HG02973 (cell line): Measurements from ENCODE around the gene HM13.
A peak's percentile ranks its signal among the peaks of the same experiment; 100 is the strongest.
"Not testable (repeated sequence)": the region's sequence is repeated elsewhere in the genome, so short reads cannot be mapped to it uniquely, and the experiment has no call there.

Source experiments
- ATAC-seq: cut with Tn5 transposase; IDR thresholded peaks from one replicate; pipeline ENCODE4 v1.9.1; 2021; ENCODE audit warnings: moderate library complexity; ENCODE audit not compliant: unreplicated experiment

The HM13 gene, protein sequence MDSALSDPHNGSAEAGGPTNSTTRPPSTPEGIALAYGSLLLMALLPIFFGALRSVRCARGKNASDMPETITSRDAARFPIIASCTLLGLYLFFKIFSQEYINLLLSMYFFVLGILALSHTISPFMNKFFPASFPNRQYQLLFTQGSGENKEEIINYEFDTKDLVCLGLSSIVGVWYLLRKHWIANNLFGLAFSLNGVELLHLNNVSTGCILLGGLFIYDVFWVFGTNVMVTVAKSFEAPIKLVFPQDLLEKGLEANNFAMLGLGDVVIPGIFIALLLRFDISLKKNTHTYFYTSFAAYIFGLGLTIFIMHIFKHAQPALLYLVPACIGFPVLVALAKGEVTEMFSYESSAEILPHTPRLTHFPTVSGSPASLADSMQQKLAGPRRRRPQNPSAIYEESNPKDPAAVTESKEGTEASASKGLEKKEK

DNA sequence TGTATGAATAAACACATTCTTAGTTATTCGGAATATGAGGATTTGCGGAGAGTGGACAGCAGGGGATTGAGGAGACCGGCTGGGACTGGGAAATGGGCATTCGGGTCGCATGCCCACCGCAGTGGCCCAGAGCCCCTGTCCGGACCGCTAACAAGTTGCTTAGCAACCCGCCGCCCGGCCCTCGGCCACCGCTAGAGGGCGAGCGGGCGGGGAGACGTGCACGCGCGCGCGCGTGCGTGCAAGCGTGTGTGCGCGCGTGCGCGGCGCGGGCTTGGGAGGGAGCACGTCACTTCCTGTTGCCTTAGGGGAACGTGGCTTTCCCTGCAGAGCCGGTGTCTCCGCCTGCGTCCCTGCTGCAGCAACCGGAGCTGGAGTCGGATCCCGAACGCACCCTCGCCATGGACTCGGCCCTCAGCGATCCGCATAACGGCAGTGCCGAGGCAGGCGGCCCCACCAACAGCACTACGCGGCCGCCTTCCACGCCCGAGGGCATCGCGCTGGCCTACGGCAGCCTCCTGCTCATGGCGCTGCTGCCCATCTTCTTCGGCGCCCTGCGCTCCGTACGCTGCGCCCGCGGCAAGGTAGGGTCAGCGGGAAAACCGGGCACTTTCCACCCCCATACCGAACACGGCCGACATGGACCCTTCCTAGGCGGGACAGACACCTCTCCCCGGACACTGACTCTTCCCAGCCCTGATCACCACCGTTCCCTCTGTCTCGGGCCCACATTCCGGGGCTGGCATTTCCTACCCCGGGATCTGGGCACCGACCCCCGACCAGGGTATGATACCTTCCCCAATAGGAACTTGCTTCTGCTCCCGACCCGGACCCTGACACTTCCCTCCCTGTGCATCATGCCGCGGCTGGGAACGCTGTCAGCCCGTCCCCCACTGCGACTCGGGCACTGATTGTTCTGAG lies at the start of gene HM13:
Gene HM13, plus strand, starts transcription at position 289 of the 918 bp plus-strand sequence. Its CDS starts 110 bp downstream, at position 399.
- ATAC-seq: peak; percentile 85

DNA sequence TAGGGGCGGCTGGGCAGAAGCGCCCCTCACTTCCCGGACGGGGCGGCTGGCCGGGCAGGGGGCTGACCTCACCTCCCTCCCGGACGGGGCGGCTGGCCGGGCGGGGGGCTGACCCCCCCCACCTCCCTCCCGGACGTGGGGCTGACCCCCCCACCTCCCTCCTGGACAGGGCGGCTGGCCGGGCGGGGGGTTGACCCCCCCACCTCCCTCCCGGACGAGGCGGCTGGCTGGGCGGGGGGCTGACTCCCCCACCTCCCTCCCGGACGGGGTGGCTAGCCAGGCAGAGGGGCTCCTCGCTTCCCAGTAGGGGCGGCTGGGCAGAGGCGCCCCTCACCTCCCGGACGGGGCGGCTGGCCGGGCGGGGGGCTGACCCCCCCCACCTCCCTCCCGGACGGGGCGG lies 43.3 kb upstream of the HM13 start:
- ATAC-seq: not testable (repeated sequence)

DNA sequence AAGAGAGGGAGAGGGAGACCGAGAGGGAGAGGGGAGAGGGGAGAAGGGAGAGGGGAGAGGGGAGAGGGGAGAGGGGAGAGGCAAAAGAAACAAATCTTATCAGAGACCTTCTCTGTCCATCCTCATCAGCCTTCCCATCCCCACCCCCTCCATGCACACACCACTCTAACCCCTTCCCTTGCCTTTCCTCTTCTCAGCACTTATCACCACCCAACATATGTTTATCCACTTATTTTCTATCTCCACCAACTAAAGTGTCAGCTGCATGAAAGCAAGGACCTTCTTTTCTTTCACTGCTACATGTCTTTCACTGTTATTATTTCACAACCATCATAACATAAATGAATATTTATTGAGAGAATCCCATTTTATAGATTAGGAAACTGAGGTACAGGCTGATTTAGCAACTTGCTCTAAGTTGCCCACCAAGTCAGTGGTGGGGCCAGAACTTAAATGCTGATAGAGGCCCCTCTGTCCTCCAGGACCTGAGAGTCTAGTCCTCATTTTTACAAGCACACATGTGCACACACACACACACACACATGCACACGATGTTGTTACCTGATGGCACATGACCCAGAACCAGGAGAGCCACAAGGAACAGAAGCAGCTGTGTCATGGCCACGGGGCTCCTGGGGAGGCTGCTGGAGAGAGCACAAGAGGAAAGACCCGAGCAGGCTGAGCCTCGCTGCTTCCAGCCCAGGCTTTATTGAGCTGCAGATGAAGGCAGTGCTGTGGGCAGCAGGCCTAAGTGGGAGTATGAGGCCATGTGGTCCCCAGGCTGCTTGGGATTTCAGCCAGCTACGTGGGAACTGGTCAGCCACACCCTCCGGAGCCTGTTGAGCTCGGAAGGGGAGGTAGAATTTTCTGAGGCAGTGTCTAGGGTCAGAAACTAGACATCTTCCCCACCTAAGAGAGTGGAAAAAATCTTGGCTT lies 41.6 kb upstream of the HM13 start:
- no peak for ATAC-seq

DNA sequence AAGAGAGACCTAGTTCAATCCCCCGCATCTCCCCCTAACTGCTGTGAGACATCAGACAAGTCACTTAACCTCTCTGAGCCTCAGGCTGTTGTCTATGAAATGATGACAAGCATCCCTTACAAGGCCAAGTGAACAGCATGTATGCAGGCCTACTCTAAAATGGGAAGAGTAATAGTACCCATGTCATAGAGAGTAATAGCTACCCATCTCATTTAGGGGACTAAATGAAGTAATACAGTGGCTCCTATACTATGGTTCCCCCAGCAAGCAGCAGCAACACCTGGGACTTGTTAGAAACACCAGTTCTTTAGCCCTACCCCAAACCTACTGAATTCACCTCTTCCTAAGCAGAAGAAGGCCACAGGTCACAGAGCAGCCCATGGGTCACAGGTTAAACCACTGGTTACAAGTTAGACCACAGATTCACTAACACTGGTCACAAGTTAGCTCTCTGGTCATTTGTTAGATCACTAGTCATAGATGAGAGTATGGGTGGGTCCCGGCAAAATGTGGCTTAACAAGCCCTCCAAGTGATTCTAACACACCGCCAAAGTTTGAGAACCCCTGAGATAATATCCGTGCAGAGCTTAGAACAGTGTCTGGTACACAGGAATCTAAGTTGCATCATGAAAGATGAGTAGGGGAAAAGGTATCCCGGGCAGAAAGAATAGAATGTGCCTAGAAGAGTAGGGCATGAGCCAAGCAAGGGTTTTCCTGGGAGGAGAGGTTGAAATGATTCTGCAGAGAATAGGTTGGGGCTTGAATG lies 40.7 kb upstream of the HM13 start:
- no peak for ATAC-seq

DNA sequence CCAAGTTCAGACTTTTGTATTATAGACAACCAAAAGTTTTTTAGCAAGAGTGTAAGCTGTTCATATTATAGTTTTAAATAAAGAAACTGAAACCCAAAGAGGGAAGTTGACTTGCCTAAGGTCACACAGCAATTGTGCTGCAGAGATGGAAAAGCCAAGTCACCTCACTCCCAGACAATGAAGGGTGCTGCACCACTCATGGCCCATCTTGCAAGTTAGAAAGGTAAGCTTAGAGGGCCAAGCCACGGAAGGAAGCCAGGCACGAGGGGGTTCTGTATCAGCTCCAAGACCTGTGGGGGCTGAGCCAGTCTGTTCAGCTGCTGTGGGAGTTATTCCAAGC lies 40.2 kb upstream of the HM13 start:
- peak; percentile 80 for ATAC-seq

DNA sequence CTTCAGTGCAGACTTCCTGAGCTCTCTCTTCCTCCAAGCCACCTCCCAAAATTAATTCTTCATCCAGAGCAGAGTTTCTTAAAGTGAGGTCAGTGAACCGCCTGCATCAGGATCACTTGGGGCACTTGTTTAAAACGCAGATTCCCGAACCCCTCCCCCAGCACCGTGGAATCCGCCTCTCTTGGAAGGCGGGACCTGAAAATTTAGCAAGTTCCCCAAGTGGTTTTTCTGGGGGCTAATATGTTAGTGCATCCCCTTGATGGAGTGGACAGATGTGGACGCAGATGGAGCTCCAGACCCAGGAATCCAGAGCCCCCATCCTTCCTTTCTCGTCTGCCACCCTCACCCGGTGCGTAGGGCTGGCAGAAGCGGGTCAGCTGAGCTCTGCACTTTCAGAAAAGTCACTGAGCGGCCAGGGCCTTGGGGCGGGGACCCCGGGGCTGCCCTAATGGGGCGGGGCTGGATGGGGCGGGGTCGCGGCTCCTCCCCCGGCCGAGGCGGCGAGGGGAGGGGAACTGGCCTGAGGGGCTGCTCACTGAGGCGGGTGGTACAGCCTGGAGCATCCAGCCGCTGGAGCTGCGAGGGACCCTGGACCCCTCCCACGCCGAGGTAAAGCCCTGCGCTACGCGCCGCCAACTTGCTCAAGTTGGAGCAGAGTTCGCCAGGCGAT lies 39.3 kb upstream of the HM13 start, which contains the start of the genes DEFB124 and REM1:
Gene DEFB124, minus strand, starts transcription at position 370 of the 670 bp plus-strand sequence. CDS start 2,114 bp downstream, outside the sequence.
Gene REM1, plus strand, starts transcription at position 531 of the 670 bp plus-strand sequence. CDS start 1,158 bp downstream, outside the sequence.
- no peak for ATAC-seq

DNA sequence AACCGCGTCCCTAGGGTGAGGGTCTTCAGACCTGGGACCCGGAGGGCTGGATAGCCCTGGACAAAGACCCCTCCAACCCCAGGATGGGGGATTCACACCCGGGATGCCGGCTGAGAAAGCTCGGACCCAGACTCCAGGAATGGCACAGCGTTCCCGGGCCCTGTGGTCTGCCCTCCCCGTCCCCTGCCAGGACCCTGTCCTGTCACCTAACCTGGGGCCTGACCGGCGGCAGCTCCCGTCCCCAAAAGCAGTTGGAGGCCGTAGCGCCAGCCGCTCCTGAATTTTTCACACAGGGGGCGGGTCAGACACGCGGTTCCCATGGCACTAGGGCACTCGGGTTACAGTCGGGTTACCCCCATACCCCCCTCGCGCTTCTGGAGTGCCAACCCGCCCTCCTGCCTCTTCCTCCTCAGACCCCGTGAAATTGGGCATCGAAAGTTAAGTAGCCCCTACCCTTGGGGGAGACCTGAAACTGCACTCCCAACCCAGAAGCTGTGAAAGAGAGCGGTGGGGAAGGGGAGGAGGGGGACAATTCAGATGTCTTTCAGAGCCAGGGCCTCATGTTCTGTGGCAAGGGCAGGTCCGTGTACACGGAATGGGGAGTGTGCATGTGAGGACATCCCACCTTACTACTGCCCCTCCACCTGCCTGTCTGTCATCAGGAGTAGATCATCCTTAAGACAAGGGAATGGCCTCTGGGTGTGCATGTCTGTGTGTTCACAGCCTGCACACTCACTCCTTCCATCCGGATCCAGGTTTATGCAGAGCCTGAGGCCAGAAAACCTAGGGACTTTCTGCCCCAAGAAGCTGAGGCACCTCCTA lies 38.6 kb upstream of the HM13 start:
- ATAC-seq: no peak

DNA sequence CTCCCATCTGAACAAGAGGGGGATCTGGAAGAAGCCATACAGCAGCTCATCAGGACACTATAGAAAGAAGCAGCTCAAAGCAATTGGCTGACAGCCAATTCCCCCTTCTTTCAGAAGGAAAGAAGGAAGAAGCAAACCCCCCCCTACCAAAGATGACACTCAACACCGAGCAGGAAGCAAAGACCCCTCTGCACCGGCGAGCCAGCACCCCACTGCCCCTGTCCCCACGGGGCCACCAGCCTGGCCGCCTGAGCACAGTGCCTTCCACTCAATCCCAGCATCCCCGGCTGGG lies 38.0 kb upstream of the HM13 start:
- ATAC-seq: no peak

DNA sequence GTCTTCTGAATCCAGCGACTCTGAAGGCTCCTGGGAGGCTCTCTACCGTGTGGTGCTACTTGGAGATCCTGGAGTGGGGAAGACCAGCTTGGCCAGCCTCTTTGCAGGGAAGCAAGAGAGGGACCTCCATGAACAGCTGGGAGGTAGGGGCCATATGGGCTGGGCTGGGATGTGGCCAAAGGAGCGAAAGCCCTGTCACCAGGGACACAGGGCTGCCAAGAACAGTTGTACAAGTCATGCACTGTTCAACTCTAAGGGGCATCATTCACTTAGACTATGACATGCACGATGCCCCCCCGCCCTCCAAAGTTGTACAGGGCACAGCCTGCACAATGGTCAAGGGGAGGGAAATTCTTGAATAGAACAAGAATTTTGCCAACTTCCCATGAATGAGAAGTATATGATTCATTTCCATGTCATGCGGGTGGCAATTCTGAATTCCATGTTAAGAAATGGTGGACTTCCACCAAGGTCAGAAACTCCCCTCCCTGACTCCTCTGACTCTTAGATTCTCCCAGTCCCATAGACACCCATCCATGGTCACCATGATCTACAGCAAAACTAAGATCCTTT lies 37.5 kb upstream of the HM13 start:
- no peak for ATAC-seq

DNA sequence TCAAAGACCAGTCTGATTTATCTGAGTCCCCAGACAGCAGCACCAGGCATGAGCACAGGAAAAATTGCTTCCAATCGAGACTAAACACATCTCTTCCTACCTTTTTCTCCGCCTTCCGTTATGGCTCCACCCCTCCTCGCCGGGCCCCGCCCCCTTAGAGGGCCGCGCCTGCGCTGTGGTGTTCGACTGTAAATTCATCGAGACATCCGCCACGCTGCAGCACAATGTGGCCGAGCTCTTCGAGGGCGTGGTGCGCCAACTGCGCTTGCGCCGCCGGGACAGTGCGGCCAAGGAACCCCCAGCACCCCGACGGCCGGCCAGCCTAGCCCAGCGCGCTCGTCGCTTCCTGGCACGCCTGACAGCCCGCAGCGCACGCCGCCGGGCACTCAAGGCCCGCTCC lies 30.2 kb upstream of the HM13 start:
- ATAC-seq: no peak

DNA sequence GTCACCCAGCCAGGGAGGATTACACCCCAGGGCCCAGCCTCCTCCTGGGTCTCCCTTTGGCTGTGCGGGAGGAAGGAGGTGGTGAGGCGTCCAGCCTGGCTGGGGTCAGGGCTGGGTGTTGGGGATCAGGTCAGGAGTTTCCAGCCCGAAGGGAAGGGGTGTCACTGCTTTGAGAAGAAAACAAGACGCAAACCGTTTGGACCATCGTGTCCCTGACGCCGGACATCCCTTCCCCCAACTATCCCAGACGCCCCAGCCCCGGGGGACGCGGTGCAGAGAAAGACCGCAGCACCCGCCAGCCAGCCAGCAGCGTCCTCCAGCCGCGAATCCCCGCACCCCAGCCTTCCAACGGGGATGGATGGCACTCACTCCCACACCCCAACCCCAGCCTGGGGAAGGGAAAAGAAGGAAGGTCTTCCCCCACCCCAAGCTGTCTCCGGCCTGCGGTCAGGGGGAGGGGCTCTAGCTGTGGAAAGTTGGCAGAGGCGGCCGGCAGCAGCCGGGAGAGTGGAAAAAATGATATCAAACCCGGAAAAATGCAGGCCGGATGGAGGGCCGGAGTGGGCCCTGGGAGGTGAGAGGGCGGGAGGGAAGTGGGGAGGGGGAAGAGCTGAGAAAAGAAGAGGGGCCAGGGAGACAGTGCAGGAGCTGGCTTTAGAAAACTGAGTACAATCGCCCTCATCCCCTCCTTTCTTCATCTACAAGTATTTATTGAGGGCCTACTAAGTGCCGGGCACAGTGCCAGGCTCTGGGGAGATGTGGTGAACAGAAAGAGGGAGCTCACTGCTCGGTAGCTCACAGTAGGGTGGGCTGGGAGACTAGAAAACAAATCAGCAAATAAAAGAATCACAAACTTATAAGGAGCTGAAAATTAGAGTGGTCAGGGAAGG lies 28.5 kb upstream of the HM13 start:
- ATAC-seq: no peak

DNA sequence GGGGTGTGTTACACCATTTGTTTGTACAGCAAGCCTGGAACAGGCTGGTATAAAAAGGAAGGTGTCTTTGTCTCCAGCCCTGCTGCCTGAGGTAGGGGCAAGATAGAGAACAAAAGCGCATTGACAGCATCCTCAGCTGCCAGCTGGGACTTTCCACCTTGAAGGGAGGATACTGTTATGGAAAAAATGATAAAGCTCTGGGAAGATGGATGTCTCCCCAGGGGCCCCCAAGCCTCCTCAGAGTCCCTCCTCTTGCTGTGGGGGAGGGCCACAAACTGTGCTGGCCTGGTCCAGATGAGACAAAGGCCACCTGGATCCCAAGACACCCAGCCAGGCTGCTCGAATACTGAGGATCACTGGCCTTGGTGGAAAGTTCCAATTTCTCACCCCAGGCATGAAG lies 26.1 kb upstream of the HM13 start:
- no peak for ATAC-seq

DNA sequence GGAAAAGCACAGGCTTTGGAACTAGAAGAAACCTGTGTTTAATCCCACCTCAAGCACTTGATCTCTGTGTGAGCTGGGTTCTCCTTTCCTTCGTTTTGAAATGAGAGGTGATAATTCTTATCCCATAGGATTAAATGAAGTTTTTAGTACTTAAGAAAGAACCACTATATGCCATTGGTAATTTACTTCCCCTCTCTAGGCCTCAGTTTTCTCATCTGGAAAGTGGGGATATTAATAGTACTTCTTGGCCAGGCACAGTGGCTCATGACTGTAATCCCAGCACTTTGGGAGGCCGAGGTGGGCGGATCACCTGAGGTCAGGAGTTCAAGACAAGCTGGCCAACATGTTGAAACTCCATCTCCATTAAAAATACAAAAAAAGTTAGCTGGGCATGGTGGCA lies 25.1 kb upstream of the HM13 start:
- no peak for ATAC-seq

DNA sequence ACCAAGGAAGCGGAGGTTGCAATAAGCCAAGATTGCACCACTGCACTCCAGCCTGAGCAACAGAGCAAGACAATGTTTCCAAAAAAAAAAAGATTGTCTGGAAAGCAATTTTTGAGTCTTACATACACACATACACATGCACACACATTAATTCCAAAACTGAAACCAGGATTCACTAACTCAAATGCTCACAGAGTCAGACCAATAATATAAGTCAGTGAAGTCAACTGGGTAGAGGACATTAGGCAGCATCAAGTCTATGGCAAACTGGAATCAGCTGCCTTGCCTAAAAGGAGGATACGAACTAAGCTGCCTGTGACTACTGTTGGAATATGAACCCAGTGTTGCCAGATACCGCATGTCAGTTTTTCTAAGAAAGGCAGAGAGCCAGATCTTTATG lies 23.5 kb upstream of the HM13 start:
- no peak for ATAC-seq

DNA sequence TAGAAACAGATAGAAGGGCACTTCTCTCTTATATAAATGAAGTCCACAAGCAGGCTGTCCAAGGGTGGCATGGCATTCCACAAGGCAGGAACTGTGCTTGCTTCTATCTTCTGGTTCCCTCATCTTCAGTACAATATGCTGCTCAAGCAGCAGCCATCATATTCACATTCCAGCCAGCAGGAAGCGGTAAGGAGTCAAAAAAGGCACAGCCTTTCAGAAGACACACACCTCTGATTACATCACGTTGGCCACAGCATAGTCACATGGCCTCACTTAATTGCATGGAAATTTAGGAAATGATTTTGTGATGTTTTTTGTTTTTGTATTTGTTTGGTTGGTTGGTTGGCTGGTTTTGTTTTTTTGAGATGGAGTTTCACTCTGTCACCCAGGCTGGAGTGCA lies 20.1 kb upstream of the HM13 start:
- ATAC-seq: no peak

DNA sequence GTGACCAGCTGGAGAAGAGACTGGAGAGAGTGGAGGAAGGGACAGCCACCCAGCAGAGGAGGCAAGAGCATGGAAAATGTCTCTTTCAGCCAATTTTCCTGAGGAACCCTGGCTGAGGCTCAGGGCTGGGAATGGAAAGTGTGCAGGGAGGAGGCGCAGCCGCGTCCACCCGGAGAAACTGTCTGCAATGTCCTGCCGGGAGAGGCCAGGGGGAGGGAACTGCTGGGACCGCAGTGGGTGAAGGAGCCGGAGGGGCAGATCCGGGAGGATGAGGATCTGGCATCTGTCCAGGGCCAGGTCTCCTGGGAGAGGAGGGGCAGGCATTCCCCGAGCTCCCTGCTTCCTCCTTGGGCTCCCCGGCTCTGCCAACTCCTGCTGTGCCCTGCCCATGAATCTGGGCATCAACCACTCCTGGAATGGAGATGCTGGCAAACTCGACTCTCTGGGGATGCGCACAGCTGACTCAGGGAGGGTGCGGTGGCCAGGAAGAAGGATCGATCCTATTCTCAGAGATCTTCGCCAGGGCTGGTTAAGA lies 17.4 kb upstream of the HM13 start:
- ATAC-seq: no peak
